NCI-H2227 treated with DMSO at 0.1 percent for 48 hours (cell line): ENCODE data around the gene CERK.
"Not testable (repeated sequence)": the region's sequence is repeated elsewhere in the genome, so short reads cannot be mapped to it uniquely, and the experiment has no call there.

Experiments
- DNase-seq: peaks from one replicate; lab custom pipeline; 2025; lab: John Stamatoyannopoulos, UW

CERK gene

GRCh38 chr22:46661221-46661851 is 76.7 kb downstream of the CERK start:
- DNase-seq, result no peak

GRCh38 chr22:46660604-46661201 is 77.3 kb downstream of the CERK start:
- DNase-seq, result no peak

GRCh38 chr22:46659791-46660186 is 78.3 kb downstream of the CERK start:
- DNase-seq, result no peak

GRCh38 chr22:46659059-46659790 is 78.8 kb downstream of the CERK start:
- no peak for DNase-seq

- DNase-seq, result no peak
These were observed 79.8 kb downstream of the CERK start for GRCh38 chr22:46657996-46658947.

- no peak for DNase-seq
These were observed 80.4 kb downstream of the CERK start for GRCh38 chr22:46657655-46657953.

GRCh38 chr22:46656856-46657654 is 81.0 kb downstream of the CERK start:
- DNase-seq, result no peak

GRCh38 chr22:46655861-46656608 is 82.0 kb downstream of the CERK start:
- DNase-seq, result no peak

GRCh38 chr22:46654927-46655595 is 83.0 kb downstream of the CERK start:
- DNase-seq, result no peak

GRCh38 chr22:46654426-46654825 is 83.6 kb downstream of the CERK start:
- DNase-seq, result no peak

- no peak for DNase-seq
These were observed 84.5 kb downstream of the CERK start for GRCh38 chr22:46653596-46653995.

GRCh38 chr22:46652847-46653331 is 85.2 kb downstream of the CERK start:
- no peak for DNase-seq

GRCh38 chr22:46652081-46652846 is 85.8 kb downstream of the CERK start:
- DNase-seq, result no peak

- DNase-seq, result no peak
These were observed 86.7 kb downstream of the CERK start for GRCh38 chr22:46651316-46651715.

- DNase-seq, result no peak
These were observed 87.8 kb downstream of the CERK start for GRCh38 chr22:46650078-46650810.

GRCh38 chr22:46649141-46650077 is 88.6 kb downstream of the CERK start:
- no peak for DNase-seq

GRCh38 chr22:46648225-46648820 is 89.7 kb downstream of the CERK start:
- DNase-seq, result not testable (repeated sequence)
